Type B pancreatic cell (in vitro differentiated cells): ENCODE results near the gene GNB1L. TPM values are rescaled to one million over a fixed set of nuclear protein-coding genes. Genes with fewer than 3 reads are reported as not detected.
"Not testable (repeated sequence)": the region's sequence is repeated elsewhere in the genome, so short reads cannot be mapped to it uniquely, and the experiment has no call there.

Experiments used
- DNase-seq: peaks from one replicate; pipeline ENCODE4 v3.0.0; 2021; ENCODE audit warnings: mixed read lengths; ENCODE audit not compliant: unreplicated experiment; ENCODE audit errors: extremely low spot score
- H3K27ac Mint-ChIP-seq: 2 replicates; pipeline ENCODE4 v1.8.0; 2021; ENCODE audit warnings: mild to moderate bottlenecking, mixed read lengths
- H3K27me3 Mint-ChIP-seq: 2 replicates; pipeline ENCODE4 v1.8.0; 2021; ENCODE audit warnings: mixed read lengths
- H3K36me3 Mint-ChIP-seq: 2 replicates; pipeline ENCODE4 v1.8.0; 2021; ENCODE audit warnings: mixed read lengths
- H3K4me1 Mint-ChIP-seq: one replicate; pipeline ENCODE4 v1.8.0; 2021; ENCODE audit warnings: mixed read lengths; ENCODE audit not compliant: unreplicated experiment
- H3K4me3 Mint-ChIP-seq: 2 replicates; pipeline ENCODE4 v1.8.0; 2021; ENCODE audit warnings: mild to moderate bottlenecking, mixed read lengths
- H3K9me3 Mint-ChIP-seq: 2 replicates; pipeline ENCODE4 v1.8.0; 2021; ENCODE audit warnings: mixed read lengths
- total RNA-seq: library from RNA; stranded (reverse); gene quantifications from 2 replicates; pipeline ENCODE4 v1.2.1, GENCODE V29; 2021; ENCODE audit warnings: low replicate concordance
- TF ChIP-seq, protein P1 (sequence below): fragments of 200-600 bp; sonication (generic); conservative IDR thresholded peaks from 2 replicates; pipeline ENCODE4 v1.5.0; 2021; ENCODE audit warnings: antibody characterized with exemption, mild to moderate bottlenecking

GNB1L gene
- total RNA-seq, 1 donor from 2014 or later: 7.7 TPM

DNA sequence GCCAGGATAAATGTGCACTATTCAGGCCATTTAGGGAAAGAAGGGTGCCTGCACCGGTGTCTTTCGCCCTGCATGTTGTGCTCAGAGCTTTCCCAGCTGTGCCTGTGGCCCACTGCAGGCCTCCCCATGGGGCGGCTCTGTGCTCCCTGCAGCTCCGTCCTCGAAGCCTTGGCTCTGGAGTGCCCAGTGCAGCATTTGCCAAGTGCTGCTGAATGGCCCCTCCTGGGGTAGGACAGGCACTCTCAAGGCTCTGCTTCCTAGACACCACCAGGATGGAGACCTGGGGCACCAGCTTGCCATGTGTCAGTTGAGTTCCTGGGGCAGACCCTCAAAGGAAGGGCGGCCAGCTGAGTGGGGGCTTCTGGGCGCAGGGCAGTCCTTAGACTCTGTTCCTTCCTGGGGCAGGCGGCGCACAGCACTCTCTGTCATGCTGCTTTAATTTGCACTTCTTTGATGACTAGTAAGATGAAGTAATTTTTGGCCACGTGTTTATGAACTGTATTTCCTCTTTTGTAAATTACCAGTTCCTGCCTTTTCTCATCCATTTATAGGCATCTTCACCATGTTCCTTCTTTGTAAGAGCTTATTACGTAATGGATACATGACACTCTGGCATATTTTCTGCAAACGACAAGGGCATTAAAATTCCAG lies 32.1 kb upstream of the GNB1L start:
- Mint-ChIP-seq H3K9me3 (no peaks in the 10 kb centered on the region), H3K27ac (no peak overlapping the region)

DNA sequence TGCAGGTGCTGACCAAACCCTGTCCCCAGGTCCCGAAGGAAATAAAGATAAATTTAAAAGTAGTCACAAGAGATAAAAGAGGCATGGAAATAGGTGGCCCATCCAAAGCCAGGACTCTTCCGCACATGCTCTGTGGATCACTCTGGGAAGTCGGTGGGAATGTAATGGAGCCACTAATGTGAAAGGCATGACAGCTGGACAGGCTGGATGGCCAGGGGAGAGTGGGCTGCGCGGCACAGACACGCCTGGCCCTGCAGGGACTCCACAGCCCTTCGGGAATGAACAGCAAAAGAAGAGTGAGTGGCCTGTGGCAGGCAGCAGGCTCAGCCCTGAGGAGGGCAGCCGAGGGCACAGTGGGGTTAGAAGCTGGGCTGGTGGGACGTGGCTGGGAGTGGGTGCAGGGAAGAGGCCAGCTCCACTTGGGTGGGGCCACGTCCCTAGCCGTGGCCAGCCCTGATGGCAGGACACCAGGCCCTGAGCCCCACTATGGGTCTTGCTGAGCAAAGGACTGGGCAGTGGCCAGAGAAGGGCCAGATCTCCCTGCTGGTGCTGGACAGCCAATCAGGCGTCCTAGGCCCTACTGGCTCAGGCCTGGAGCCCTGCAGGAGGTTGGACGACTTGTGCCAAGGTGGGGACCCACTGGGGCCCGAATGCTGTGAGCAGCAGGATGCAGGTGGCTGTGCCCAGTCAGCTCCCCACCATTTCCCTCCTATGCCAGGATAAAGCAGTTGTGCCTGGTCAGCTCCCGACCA lies 31.3 kb upstream of the GNB1L start:
- TF ChIP-seq, protein P1, sequence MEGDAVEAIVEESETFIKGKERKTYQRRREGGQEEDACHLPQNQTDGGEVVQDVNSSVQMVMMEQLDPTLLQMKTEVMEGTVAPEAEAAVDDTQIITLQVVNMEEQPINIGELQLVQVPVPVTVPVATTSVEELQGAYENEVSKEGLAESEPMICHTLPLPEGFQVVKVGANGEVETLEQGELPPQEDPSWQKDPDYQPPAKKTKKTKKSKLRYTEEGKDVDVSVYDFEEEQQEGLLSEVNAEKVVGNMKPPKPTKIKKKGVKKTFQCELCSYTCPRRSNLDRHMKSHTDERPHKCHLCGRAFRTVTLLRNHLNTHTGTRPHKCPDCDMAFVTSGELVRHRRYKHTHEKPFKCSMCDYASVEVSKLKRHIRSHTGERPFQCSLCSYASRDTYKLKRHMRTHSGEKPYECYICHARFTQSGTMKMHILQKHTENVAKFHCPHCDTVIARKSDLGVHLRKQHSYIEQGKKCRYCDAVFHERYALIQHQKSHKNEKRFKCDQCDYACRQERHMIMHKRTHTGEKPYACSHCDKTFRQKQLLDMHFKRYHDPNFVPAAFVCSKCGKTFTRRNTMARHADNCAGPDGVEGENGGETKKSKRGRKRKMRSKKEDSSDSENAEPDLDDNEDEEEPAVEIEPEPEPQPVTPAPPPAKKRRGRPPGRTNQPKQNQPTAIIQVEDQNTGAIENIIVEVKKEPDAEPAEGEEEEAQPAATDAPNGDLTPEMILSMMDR: no peak
- Mint-ChIP-seq H3K36me3 (peaks cover 1% of the 10 kb centered on the region), H3K4me1 (peaks cover 18% of the 10 kb centered on the region), H3K27ac (no peak overlapping the region), H3K27me3 (peaks cover 1% of the 10 kb centered on the region), H3K4me3 (no peak overlapping the region), H3K9me3 (no peaks in the 10 kb centered on the region)
- DNase-seq: no peak

More for the DNA sequence above, 32.1 kb upstream of the GNB1L start:
- Mint-ChIP-seq H3K4me3 (no peak overlapping the region), H3K36me3 (no peaks in the 10 kb centered on the region), H3K4me1 (peaks cover 18% of the 10 kb centered on the region), H3K27me3 (no peaks in the 10 kb centered on the region)
- TF ChIP-seq, protein P1: no peak
- no peak for DNase-seq

DNA sequence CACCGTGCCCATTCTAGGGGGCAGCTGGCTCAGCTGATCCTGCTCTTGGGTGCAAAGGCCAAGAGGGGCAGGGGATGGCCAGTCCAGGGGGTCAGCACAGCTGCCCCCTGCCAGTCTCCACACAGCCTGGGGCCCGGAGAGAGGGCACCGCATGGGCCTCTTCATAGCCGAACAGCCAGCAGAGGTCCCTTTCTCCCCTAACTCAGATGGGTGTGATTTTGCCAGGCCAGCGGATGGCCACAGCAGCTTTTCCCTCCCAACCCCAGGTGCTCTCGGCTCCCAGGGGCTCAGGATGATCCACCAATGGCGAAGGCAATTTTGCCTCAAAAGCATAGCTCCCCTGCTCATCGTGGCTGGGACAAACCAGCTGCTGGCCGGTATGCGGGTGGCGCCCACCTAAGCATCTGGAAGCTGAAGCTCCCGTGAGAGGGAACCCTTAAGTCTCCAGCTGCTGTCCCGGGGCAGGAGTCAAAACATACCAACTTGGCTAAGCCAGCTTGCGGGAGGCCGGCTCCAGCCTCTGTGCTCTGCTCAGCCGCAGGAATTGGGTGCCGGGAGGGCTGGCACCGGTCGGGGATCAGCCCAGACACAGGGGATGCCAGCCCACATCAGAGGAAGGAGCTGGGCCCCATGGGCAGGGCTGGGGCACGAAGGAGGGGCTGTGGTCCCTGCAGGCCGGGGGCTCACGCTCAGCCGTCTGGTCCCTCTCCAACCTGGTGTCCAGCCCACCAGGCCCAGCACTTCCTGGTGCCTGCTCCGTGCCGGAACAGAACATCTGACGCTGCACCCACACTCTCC lies 30.5 kb upstream of the GNB1L start:
- DNase-seq: no peak
- H3K4me1 Mint-ChIP-seq: peaks cover 25% of the 10 kb centered on the region
- peaks cover 4% of the 10 kb centered on the region for H3K27me3 Mint-ChIP-seq
- TF ChIP-seq, protein P1: no peak
- H3K36me3 Mint-ChIP-seq: peaks cover 3% of the 10 kb centered on the region
- no peak overlapping the region for H3K4me3 Mint-ChIP-seq
- H3K9me3 Mint-ChIP-seq: no peaks in the 10 kb centered on the region
- no peak overlapping the region for H3K27ac Mint-ChIP-seq

GRCh38 chr22:19884161-19884953 lies 29.7 kb upstream of the GNB1L start:
- TF ChIP-seq, protein P1: no peak
- no peak for DNase-seq
- no peak overlapping the region for H3K4me3 Mint-ChIP-seq
- H3K27me3 Mint-ChIP-seq: peaks cover 4% of the 10 kb centered on the region
- H3K4me1 Mint-ChIP-seq: peaks cover 26% of the 10 kb centered on the region
- H3K27ac Mint-ChIP-seq: no peak overlapping the region
- peaks cover 3% of the 10 kb centered on the region for H3K36me3 Mint-ChIP-seq
- no peaks in the 10 kb centered on the region for H3K9me3 Mint-ChIP-seq

- H3K4me3 Mint-ChIP-seq, H3K27ac Mint-ChIP-seq, H3K27me3 Mint-ChIP-seq, H3K9me3 Mint-ChIP-seq, DNase-seq, H3K36me3 Mint-ChIP-seq: not testable (repeated sequence)
- peaks cover 30% of the 10 kb centered on the region for H3K4me1 Mint-ChIP-seq
These were observed 28.8 kb upstream of the GNB1L start for GRCh38 chr22:19883446-19883845.
